Effector memory CD4-positive, alpha-beta T cell (primary cell): ENCODE results near the gene ASB5.
A peak's percentile ranks its signal among the peaks of the same experiment; 100 is the strongest.

ENCODE experiments used
- DNase-seq, 3 donors: peaks; one replicate each; pipeline ENCODE4 v3.0.0-alpha.2; 2020
- H3K27ac ChIP-seq: 2 replicates; pipeline ENCODE4 v1.7.0; 2013; ENCODE audit warnings: mild to moderate bottlenecking, low read length, moderate library complexity; ENCODE audit not compliant: insufficient read depth, poor library complexity, severe bottlenecking
- H3K27me3 ChIP-seq: replicated peaks from 2 replicates; pipeline ENCODE4 v1.7.0; 2013; ENCODE audit warnings: mild to moderate bottlenecking, low read length; ENCODE audit not compliant: insufficient read depth, control insufficient read depth, poor library complexity, severe bottlenecking
- H3K36me3 ChIP-seq: 2 replicates; pipeline ENCODE4 v1.7.0; 2013; ENCODE audit warnings: mild to moderate bottlenecking, low read length, moderate library complexity; ENCODE audit not compliant: control insufficient read depth, insufficient read depth
- H3K4me1 ChIP-seq: 2 replicates; pipeline ENCODE4 v1.7.0; 2013; ENCODE audit warnings: low read length, mild to moderate bottlenecking; ENCODE audit not compliant: control insufficient read depth, insufficient read depth, poor library complexity, severe bottlenecking
- H3K4me3 ChIP-seq: 2 replicates; pipeline ENCODE4 v1.7.0; 2013; ENCODE audit warnings: low read length, low read depth, mild to moderate bottlenecking; ENCODE audit not compliant: insufficient read depth, poor library complexity, severe bottlenecking
- H3K9me3 ChIP-seq: 2 replicates; pipeline ENCODE4 v1.7.0; 2013; ENCODE audit warnings: mild to moderate bottlenecking, low read length, moderate library complexity; ENCODE audit not compliant: control insufficient read depth

Gene ASB5

DNA sequence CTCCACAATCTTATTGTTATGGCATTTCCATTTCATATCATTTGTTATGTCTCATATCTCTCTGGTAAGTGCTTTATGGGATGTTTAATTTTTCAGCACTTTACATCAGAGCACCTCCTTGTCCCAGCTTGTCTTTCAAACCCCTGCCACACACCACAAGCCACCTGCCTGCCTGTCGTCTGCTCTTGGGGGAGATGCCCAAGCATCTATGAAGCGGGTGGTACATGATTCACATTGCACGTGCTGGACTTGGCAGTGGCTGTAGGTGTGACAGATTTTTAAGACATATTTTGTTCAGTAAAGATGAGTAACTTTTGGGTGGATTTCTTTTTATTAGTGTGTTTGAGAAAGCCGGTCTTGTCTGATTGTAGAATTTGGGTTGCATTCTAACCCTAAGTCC is 59.5 kb downstream of the ASB5 start:
- Histone ChIP-seq H3K27me3 (no peaks in the 10 kb centered on the region), H3K4me1 (no peaks in the 10 kb centered on the region), H3K36me3 (no peaks in the 10 kb centered on the region), H3K4me3 (no peak overlapping the region), H3K9me3 (no peaks in the 10 kb centered on the region), H3K27ac (no peak overlapping the region)
- no peak for DNase-seq

DNA sequence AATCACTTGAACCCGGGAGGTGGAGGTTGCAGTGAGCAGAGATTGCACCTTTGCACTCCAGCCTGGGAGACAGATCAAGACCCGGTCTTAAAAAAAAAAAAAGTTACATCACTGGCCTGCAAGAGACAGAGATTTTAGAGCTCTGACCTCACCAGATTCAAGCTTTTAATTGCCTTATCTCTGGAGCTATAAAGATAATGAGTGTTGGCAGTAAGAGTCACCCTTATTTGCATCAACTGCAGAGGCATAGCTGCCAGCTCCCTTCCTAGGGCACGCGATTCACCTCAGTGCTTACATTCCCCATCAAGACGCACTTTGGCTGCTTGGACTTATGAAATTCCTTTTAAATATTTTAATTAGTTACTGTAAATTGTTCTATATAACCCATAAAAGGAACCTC is 61.2 kb downstream of the ASB5 start:
- Histone ChIP-seq H3K36me3 (no peaks in the 10 kb centered on the region), H3K27ac (no peak overlapping the region), H3K4me3 (no peak overlapping the region), H3K27me3 (no peaks in the 10 kb centered on the region), H3K4me1 (no peaks in the 10 kb centered on the region), H3K9me3 (no peaks in the 10 kb centered on the region)
- no peak for DNase-seq

DNA sequence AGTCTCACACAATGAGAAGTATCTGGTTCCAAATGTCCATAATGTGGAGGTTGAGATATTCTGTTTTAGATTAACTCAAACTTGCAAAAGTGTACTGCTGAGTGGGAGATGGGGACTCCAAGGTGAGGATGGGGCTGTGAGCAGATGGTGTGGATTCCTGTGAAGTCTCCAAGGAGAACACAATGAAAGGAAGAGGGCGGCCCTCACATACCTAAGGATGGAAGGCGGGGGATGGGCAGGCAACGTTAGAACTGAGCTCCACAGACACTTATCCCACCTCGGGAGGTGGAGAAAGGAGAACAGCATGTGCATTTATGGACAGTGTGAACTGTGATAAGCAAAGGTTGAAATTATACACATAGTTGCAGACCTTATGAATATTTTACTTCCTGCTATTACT is 63.7 kb downstream of the ASB5 start:
- DNase-seq = no peak
- no peaks in the 10 kb centered on the region for H3K4me1 ChIP-seq
- H3K4me3 ChIP-seq = no peak overlapping the region
- H3K27ac ChIP-seq = no peak overlapping the region
- H3K36me3 ChIP-seq = no peaks in the 10 kb centered on the region
- no peaks in the 10 kb centered on the region for H3K9me3 ChIP-seq
- no peaks in the 10 kb centered on the region for H3K27me3 ChIP-seq

DNA sequence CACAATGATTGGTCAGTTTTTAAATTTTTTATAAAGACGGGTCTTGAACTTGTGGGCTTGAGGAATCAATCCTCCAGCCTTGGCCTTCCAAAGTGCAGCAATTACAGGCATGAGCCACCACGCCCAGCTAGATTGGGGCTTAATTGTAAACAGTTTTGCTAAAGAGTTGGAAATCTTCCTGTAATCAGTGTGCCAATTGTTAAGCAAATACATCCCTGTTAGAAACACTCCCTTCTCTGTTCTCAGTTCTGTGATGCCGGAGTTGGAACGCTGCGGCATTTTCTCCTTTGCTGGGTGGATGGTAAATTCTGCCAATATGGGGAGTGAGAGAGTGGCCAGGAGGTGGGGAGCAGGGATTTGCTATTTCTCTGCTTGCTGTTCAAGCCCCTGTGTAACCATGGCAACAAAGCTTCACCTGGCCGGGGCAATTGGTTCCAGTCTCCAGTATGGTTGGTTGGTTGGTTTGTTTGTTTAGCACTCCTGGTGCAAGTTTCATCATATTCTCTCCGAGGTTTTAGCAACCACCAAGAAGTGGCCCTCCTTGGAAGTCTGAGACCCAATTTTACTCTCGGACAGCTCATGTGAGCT is 70.6 kb downstream of the ASB5 start:
- no peaks in the 10 kb centered on the region for H3K36me3 ChIP-seq
- H3K4me1 ChIP-seq = peaks cover 7% of the 10 kb centered on the region
- H3K4me3 ChIP-seq = no peak overlapping the region
- no peaks in the 10 kb centered on the region for H3K27me3 ChIP-seq
- no peaks in the 10 kb centered on the region for H3K9me3 ChIP-seq
- DNase-seq = no peak
- H3K27ac ChIP-seq = no peak overlapping the region

DNA sequence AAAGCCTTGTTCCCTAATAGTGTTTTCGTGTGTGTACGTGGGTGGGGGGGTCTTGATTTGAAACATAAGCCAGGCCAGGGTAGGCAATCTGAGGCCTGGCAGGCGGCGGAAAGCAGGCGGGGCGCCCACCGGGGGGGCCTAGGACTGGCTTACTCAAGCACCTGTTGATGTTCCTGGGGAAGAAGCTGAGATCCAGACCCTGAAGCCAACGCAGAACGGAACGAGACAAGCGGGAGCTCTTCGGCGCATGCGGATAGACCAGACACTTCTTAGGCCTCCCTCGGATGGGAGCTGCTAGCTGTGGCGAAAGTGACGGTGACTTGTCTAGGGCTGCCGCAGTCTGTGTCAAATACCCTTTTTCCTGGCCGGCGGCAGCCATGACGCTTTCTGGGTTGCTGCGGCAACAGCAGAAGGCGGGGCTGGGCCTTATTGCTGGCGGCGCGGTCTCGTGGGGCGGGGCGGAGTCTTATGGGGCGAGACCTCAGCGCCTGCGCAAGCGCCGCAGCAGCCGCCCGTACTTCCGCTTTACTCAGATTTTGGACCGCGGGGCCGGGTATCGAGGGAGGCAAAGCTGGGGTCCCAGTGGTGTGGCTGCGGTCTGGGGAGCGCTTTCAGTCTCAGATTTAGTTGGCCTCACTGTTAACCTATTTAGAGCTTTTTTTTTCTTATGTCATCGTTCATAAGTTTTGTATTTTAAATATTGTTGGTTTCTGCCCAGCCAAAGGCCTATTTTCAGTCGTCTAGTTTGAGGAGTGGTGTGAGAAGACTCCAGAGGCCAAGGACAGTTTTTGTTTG is 73.6 kb downstream of the ASB5 start, which contains the start of gene SPATA4:
Gene SPATA4, minus strand, starts transcription at position 402 of the 795 bp plus-strand sequence. Its CDS starts 23 bp downstream, at position 379.
- peak; percentile 86 to 87 (median 87) for DNase-seq
- Histone ChIP-seq H3K4me3 (peak within 1 kb of the TSS; percentile 56), H3K27ac (peak within 1 kb of the TSS; percentile 42), H3K4me1 (peaks cover 7% of the 10 kb centered on the region), H3K36me3 (no peaks in the 10 kb centered on the region), H3K9me3 (no peaks in the 10 kb centered on the region), H3K27me3 (no peaks in the 10 kb centered on the region)

DNA sequence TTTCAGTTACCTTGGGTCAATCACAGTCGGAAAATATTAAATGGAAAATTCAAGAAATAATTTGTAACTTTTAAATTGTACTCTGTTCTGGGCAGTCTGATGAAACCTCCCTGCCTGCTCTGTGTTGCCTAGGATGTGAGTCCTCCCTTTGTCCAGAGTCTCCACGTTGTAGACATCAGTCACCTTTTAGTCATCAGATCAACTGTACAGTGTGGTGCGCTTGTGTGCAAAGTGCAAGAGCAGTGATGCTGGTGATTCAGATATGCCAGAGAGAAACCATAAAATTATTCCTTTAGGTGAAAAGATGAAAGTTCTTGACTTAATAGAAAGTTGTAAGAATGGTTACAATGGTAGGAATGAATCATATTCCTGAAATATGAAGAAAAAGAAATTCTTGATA is 75.1 kb downstream of the ASB5 start:
- Histone ChIP-seq H3K4me1 (peaks cover 7% of the 10 kb centered on the region), H3K36me3 (no peaks in the 10 kb centered on the region), H3K9me3 (no peaks in the 10 kb centered on the region), H3K4me3 (no peak overlapping the region), H3K27me3 (no peaks in the 10 kb centered on the region), H3K27ac (no peak overlapping the region)
- DNase-seq = no peak

DNA sequence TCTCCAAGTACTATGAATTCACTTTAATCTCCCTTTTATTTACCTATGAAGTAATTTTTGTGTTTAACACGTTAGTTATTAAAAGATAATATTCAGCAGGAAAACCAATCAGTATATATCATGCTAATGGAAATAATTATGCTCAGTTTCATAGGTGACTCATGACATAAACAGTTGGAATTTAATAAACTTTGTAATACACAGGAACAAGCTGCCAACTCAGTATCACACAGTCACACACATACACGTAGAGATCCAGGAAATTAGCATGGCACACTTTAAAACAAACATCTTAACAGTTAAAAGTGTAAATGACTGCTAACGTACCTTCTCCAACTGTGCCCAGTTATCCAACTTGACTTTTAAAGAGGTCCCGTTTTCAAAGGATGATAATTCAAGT is 75.9 kb downstream of the ASB5 start:
- peaks cover 7% of the 10 kb centered on the region for H3K4me1 ChIP-seq
- no peaks in the 10 kb centered on the region for H3K9me3 ChIP-seq
- no peaks in the 10 kb centered on the region for H3K36me3 ChIP-seq
- H3K27me3 ChIP-seq = no peaks in the 10 kb centered on the region
- no peak overlapping the region for H3K27ac ChIP-seq
- no peak for DNase-seq
- no peak overlapping the region for H3K4me3 ChIP-seq

DNA sequence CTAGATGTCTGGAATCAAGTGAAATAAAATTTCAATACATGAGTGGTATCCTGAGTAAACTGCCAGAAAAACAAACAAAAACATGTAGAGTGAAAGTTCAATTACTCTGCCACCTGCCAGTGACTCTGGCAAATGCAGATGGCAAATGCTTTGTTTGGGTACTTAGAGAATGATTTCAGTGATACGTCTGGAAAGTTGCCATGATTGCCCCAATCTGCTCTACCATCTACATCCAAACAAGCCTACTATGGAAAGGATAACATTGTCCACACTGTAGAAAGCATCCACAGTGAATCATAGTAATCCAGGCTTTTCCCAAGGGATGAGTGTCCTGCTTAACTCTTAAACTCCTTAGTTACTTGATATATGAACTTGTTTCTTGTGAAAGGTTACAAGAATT is 77.0 kb downstream of the ASB5 start:
- no peaks in the 10 kb centered on the region for H3K36me3 ChIP-seq
- H3K27me3 ChIP-seq = no peaks in the 10 kb centered on the region
- no peak for DNase-seq
- peaks cover 7% of the 10 kb centered on the region for H3K4me1 ChIP-seq
- no peaks in the 10 kb centered on the region for H3K9me3 ChIP-seq
- no peak overlapping the region for H3K27ac ChIP-seq
- no peak overlapping the region for H3K4me3 ChIP-seq

DNA sequence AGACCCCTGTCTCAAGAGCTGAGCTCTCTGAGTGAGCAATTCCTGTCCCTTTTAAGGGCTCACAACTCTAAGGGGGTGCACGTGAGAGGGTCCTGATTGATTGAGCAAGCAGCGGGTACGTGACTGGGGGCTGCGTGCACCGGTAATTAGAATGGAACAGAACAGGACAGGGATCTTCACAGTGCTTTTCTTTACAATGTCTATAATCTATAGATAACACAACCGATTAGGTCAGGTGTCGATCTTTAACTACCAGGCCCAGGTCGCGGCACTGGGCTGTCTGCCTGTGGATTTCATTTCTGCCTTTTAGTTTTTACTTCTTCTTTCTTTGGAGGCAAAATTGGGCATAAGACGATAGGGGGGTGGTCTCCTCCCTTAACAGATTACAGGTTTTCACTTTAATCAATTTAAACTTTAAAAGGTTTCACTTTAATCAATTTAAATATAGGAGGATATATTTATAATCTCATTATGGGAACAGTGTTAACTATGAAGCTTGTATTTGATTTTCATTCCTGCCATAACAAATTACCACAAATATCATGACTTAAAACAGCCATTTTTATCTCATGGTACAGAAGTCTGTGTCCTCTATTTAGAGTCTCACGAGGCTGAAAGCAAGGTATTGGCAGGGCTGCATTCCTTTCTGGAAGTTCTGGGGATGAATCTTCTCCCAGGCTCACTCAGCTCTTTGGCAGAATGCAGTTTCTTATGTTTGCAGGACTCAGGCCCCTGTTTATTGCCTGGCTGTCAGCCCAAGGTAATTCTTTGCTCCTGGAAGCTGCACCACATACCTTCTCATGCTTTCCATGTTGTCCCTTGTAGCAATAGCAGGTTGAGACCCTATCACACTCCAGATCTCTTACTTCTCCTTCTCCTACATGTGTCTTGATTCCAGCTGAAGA is 78.9 kb downstream of the ASB5 start:
- H3K27ac ChIP-seq = no peak overlapping the region
- H3K36me3 ChIP-seq = no peaks in the 10 kb centered on the region
- no peak for DNase-seq
- no peaks in the 10 kb centered on the region for H3K9me3 ChIP-seq
- no peaks in the 10 kb centered on the region for H3K27me3 ChIP-seq
- H3K4me1 ChIP-seq = peaks cover 6% of the 10 kb centered on the region
- no peak overlapping the region for H3K4me3 ChIP-seq

DNA sequence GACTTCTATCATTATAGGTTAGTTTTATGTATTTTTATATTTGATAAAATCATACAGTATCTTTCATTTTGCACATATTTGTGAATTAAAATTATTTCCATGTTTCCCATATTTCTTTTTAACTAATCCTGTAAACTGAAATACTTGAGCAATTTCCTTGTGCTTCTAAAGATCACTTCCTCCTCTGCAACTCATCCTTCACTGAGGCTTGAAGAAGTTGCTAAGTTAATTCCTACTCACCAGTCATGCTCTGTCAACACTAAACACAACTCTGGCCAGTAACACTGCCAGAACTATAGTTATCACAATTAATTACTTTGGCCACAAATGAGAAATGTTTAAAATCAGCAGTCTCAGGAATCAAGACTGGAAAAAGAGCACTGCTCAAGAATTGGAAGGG is 80.4 kb downstream of the ASB5 start:
- no peak overlapping the region for H3K27ac ChIP-seq

More for the DNA sequence above, 80.4 kb downstream of the ASB5 start:
- no peaks in the 10 kb centered on the region for H3K9me3 ChIP-seq
- no peak overlapping the region for H3K4me3 ChIP-seq
- H3K4me1 ChIP-seq = no peaks in the 10 kb centered on the region
- no peak for DNase-seq
- H3K27me3 ChIP-seq = no peaks in the 10 kb centered on the region
- H3K36me3 ChIP-seq = no peaks in the 10 kb centered on the region
